ENCODE results near the gene CRYBG2.

Gene CRYBG2

DNA sequence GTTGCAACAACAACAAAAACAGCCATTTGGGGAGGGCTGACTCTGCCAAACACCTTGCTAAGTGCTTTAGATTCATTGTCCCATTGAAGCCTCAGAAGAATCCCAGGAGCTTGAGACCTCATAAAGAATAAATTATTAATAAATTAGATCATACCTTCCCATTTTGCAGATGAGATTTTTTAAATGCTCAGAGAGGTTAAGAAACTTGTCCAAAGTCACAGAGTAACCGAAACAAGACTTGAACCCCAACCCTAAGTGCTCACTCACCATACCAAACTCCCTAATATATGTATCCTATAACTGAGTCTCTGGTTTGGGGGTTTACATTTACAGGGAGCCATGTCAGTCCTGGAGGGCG, 3.6 kb downstream of the CRYBG2 start:
- Histone ChIP-seq H3K4me3 (ENCODE audit: low read depth in 1 of 2, low read length in 1 of 2) (no peak overlapping the region), H3K36me3 (no peaks in the 10 kb centered on the region), H3K27me3 (peaks cover 4% of the 10 kb centered on the region), H3K27ac (no peak overlapping the region), H3K9me3 (no peaks in the 10 kb centered on the region), H3K4me1 (ENCODE audit: control insufficient read depth in 1 of 2, insufficient read depth in 1 of 2, low read depth in 1 of 2, low read length in 1 of 2) (peaks cover 0 to 5% of the 10 kb centered on the region in 2 experiments)
- TF ChIP-seq, protein P1, sequence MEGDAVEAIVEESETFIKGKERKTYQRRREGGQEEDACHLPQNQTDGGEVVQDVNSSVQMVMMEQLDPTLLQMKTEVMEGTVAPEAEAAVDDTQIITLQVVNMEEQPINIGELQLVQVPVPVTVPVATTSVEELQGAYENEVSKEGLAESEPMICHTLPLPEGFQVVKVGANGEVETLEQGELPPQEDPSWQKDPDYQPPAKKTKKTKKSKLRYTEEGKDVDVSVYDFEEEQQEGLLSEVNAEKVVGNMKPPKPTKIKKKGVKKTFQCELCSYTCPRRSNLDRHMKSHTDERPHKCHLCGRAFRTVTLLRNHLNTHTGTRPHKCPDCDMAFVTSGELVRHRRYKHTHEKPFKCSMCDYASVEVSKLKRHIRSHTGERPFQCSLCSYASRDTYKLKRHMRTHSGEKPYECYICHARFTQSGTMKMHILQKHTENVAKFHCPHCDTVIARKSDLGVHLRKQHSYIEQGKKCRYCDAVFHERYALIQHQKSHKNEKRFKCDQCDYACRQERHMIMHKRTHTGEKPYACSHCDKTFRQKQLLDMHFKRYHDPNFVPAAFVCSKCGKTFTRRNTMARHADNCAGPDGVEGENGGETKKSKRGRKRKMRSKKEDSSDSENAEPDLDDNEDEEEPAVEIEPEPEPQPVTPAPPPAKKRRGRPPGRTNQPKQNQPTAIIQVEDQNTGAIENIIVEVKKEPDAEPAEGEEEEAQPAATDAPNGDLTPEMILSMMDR (IDR thresholded peaks at IDR 0.05) = no peak

DNA sequence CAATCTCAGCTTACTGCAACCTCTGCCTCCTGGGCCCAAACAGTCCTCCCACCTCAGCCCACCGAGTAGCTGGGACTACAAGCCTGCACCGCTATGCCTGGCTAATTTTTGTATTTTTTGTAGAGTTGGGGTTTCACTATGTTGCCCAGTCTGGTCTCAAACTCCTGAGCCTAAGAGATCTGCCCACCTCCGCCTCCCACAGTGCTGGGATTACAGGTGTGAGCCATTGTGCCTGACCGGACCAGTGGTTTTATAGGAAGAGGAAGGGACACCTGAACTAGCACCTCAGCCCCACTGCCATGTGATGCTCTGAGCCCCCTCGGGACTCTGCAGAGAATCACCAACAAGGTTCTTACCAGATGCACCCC, 4.1 kb downstream of the CRYBG2 start:
- no peak overlapping the region for H3K27ac ChIP-seq
- H3K36me3 ChIP-seq = no peaks in the 10 kb centered on the region
- H3K9me3 ChIP-seq = no peaks in the 10 kb centered on the region
- no peaks in the 10 kb centered on the region for H3K27me3 ChIP-seq
- peaks cover 0 to 5% of the 10 kb centered on the region in 2 experiments for H3K4me1 ChIP-seq (ENCODE audit: control insufficient read depth in 1 of 2, insufficient read depth in 1 of 2, low read depth in 1 of 2, low read length in 1 of 2)
- no peak overlapping the region for H3K4me3 ChIP-seq (ENCODE audit: low read depth in 1 of 2, low read length in 1 of 2)
- TF ChIP-seq, protein P1 (IDR thresholded peaks at IDR 0.05) = no peak

DNA sequence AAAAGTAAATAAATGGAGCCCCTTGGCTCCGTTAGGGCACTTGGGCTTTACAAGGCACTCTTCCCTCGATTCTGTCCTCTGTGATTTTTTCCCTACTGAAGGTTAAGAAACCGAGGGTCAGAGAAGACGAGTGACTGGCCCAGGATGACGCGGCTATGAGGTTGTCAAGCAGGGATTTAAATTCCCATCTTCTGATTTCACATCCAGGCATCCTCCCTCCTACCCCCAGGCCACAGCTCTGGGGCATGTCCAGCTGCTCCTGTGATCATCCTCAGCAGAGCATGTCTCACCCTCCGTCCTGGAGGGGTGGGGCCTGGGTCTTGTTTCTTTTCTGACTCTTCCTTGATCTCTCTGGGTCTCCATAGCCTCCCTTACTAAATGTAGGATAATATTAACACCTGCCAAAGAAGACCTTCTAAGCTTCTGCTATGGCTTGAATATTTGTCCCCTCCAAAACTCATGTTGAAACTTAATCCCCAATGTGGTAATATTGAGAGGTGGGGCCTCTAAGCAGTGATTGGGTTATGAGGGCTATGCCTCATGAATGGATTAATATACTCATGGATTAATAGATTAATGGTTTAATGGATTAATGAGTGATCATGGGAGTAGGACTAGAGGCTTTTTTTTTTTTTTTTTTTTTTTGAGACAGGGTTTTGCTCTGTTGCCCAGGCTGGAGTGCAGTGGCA, 4.6 kb downstream of the CRYBG2 start:
- H3K36me3 ChIP-seq = no peaks in the 10 kb centered on the region
- H3K9me3 ChIP-seq = no peaks in the 10 kb centered on the region
- TF ChIP-seq, protein P1 (IDR thresholded peaks at IDR 0.05) = no peak
- no peak overlapping the region for H3K4me3 ChIP-seq (ENCODE audit: low read depth in 1 of 2, low read length in 1 of 2)
- peaks cover 0 to 5% of the 10 kb centered on the region in 2 experiments for H3K4me1 ChIP-seq (ENCODE audit: control insufficient read depth in 1 of 2, insufficient read depth in 1 of 2, low read depth in 1 of 2, low read length in 1 of 2)
- H3K27me3 ChIP-seq = no peaks in the 10 kb centered on the region
- no peak overlapping the region for H3K27ac ChIP-seq

DNA sequence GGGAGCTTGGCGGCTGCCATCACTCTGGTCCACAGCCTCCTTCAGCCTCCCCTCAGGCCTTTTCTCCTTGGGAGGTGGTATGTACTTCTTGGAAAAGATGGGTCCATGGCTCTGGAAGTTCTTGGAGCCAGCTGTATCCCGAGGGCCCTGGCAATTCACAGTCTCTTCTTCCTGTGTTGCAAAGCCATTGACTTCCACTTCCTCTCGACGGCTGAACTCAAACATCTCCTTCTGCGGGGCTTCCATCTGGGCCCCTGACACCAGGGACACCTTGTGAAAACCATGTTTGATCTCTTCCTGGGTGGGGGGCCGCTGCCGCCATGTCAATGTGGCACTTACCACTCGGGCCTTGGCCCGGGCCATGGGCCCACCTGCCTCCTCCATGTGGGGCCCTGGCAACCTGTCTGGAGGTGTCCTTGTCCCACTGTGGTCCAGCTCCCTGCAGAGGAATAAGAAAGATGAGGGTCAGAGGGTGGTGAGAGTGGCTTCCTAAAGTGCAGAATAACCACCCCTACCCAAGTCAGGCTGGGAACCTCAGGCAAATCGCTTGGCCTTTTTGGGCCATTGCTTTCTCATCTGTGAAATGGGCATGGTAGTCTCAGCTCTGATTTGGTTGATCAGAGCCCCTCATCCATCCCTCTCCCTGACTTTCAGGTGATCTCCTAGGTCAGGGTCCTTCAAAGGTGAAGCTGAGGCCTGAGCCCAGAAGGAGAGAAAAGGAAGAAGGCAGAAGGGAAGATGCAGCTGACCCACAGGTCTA, 7.5 kb downstream of the CRYBG2 start:
- Histone ChIP-seq H3K36me3 (no peaks in the 10 kb centered on the region), H3K9me3 (no peaks in the 10 kb centered on the region), H3K4me1 (ENCODE audit: control insufficient read depth in 1 of 2, insufficient read depth in 1 of 2, low read depth in 1 of 2, low read length in 1 of 2) (peaks cover 0 to 5% of the 10 kb centered on the region in 2 experiments), H3K27ac (no peak overlapping the region), H3K27me3 (peaks cover 14% of the 10 kb centered on the region), H3K4me3 (ENCODE audit: low read depth in 1 of 2, low read length in 1 of 2) (no peak overlapping the region)
- TF ChIP-seq, protein P1 (IDR thresholded peaks at IDR 0.05) = no peak

DNA sequence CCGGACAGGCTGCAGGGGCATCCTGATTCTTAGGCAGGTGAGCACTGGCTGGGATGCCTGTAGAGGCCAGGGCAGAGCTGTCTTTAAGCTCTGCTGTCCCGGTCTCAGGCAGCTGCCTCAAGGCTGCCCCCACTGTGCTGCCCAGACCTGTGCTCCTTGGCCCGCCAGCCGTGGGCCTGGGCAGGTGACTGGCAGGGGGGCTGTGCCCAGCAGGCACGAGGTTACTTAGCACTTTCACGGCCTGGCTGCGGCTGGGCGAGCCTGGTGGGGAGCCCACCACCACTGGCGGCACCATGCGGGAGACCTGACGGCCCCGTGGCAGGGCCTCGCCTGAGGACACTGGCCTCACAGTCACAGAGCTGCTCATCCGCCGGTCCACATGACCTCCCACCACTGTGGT, 8.2 kb downstream of the CRYBG2 start:
- TF ChIP-seq, protein P1 (IDR thresholded peaks at IDR 0.05) = no peak
- Histone ChIP-seq H3K4me3 (ENCODE audit: low read depth in 1 of 2, low read length in 1 of 2) (no peak overlapping the region), H3K4me1 (ENCODE audit: control insufficient read depth in 1 of 2, insufficient read depth in 1 of 2, low read depth in 1 of 2, low read length in 1 of 2) (peaks cover 0 to 5% of the 10 kb centered on the region in 2 experiments), H3K27ac (no peak overlapping the region), H3K27me3 (peaks cover 14% of the 10 kb centered on the region), H3K36me3 (no peaks in the 10 kb centered on the region), H3K9me3 (no peaks in the 10 kb centered on the region)

All from neutrophil (primary cell).